ENCODE data around the gene SETSIP. TPM values are rescaled to one million over a fixed set of nuclear protein-coding genes. Genes with fewer than 3 reads are reported as not detected.

SETSIP gene
- total RNA-seq, 1 donor from 2014 or later = not detected

DNA sequence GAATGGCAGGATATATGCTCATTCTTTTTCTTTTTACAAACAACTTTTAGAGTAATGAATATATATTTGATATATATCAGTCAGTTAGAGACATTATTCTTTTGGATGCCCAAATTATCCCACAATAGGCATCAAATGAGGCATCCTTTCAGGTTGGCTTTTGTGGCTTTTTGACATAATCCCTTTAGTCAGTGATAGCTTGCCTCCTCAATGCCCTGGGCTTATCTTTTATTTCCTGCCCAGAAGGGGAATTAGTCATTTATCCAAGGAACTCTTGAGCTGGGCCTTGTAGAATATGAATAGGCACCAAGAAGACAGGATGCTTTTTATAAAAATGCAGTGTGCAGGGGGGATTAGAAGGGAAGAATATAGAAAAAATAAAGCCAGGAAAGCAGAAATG is 23.3 kb downstream of the SETSIP start:
- Histone ChIP-seq H3K36me3 (no peaks in the 10 kb centered on the region), H3K4me2 (no peak overlapping the region), H3K27ac (no peak overlapping the region), H3K79me2 (ENCODE audit: low read depth) (no peaks in the 10 kb centered on the region), H4K20me1 (ENCODE audit: low read depth) (no peaks in the 10 kb centered on the region), H2AFZ (replicated peaks) (no peak overlapping the region), H3K27me3 (no peaks in the 10 kb centered on the region), H3K9me3 (ENCODE audit: low read depth) (no peaks in the 10 kb centered on the region), H3K9ac (no peak overlapping the region), H3F3A (ENCODE audit: low read depth) (no peaks in the 10 kb centered on the region), H3K4me1 (peaks cover 4% of the 10 kb centered on the region), H3K4me3 (no peak overlapping the region)
- no peak overlapping the region for H3K4me3 Mint-ChIP-seq
- H3K4me1 Mint-ChIP-seq = peaks cover 2% of the 10 kb centered on the region
- TF ChIP-seq EZH2phosphoT487 (IDR thresholded peaks at IDR 0.05) = peak; percentile 72
- TF ChIP-seq EZH2 (IDR thresholded peaks at IDR 0.05) = no peak
- TF ChIP-seq, protein P1, sequence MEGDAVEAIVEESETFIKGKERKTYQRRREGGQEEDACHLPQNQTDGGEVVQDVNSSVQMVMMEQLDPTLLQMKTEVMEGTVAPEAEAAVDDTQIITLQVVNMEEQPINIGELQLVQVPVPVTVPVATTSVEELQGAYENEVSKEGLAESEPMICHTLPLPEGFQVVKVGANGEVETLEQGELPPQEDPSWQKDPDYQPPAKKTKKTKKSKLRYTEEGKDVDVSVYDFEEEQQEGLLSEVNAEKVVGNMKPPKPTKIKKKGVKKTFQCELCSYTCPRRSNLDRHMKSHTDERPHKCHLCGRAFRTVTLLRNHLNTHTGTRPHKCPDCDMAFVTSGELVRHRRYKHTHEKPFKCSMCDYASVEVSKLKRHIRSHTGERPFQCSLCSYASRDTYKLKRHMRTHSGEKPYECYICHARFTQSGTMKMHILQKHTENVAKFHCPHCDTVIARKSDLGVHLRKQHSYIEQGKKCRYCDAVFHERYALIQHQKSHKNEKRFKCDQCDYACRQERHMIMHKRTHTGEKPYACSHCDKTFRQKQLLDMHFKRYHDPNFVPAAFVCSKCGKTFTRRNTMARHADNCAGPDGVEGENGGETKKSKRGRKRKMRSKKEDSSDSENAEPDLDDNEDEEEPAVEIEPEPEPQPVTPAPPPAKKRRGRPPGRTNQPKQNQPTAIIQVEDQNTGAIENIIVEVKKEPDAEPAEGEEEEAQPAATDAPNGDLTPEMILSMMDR (IDR thresholded peaks at IDR 0.05) = no peak
- peak; percentile 49 for DNase-seq (ENCODE audit: low spot score)
- no peaks in the 10 kb centered on the region for H3K27me3 Mint-ChIP-seq (ENCODE audit: insufficient read depth, low read depth)
- H3K27ac Mint-ChIP-seq = no peak overlapping the region
- H3K9me3 Mint-ChIP-seq = no peaks in the 10 kb centered on the region
- no peaks in the 10 kb centered on the region for H3K36me3 Mint-ChIP-seq

DNA sequence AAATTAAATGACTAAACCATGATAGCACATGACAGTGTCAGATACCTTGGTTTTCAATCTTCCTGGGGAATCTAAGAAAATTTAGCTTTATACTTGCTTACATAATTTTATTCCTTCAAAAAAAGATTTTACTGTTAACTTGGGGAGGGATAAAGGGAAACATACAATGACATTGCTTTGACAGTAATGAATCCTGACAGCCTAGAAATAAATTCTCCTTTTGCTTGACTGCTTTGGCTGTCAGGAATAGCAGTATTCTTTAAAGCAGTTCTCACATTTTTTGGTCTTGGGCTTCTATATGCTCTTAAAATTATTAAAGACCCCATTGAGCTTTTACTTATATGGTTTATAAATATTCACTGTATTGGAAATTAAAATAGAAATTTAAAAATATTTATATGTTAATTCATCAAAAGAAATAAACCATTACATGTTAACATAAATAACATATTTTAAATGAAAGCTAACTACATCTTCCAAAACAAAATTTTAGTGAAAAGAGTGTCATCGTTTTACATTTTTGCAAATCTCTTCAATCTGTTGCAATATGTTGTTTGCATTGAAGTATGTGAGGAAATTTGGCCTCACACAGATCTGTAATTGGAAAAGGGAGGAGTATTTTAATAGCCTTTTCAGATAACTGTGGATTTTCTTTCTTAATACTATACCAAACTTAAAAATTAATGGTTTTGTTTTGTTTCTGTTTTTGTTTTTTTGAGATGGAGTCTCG is 29.3 kb downstream of the SETSIP start:
- Histone ChIP-seq H3K9ac (no peak overlapping the region), H3K27me3 (no peaks in the 10 kb centered on the region), H3K4me3 (no peak overlapping the region), H3K79me2 (ENCODE audit: low read depth) (no peaks in the 10 kb centered on the region), H2AFZ (replicated peaks) (no peak overlapping the region), H4K20me1 (ENCODE audit: low read depth) (no peaks in the 10 kb centered on the region), H3K9me3 (ENCODE audit: low read depth) (no peaks in the 10 kb centered on the region), H3K27ac (no peak overlapping the region), H3F3A (ENCODE audit: low read depth) (no peaks in the 10 kb centered on the region), H3K4me1 (no peaks in the 10 kb centered on the region), H3K36me3 (no peaks in the 10 kb centered on the region), H3K4me2 (no peak overlapping the region)
- H3K27ac Mint-ChIP-seq = no peak overlapping the region
- H3K36me3 Mint-ChIP-seq = no peaks in the 10 kb centered on the region
- H3K4me1 Mint-ChIP-seq = no peaks in the 10 kb centered on the region
- no peaks in the 10 kb centered on the region for H3K9me3 Mint-ChIP-seq
- TF ChIP-seq, protein P1 (IDR thresholded peaks at IDR 0.05) = no peak
- no peak for TF ChIP-seq EZH2 (IDR thresholded peaks at IDR 0.05)
- TF ChIP-seq EZH2phosphoT487 (IDR thresholded peaks at IDR 0.05) = no peak
- no peaks in the 10 kb centered on the region for H3K27me3 Mint-ChIP-seq (ENCODE audit: insufficient read depth, low read depth)
- DNase-seq (ENCODE audit: low spot score) = no peak
- no peak overlapping the region for H3K4me3 Mint-ChIP-seq

DNA sequence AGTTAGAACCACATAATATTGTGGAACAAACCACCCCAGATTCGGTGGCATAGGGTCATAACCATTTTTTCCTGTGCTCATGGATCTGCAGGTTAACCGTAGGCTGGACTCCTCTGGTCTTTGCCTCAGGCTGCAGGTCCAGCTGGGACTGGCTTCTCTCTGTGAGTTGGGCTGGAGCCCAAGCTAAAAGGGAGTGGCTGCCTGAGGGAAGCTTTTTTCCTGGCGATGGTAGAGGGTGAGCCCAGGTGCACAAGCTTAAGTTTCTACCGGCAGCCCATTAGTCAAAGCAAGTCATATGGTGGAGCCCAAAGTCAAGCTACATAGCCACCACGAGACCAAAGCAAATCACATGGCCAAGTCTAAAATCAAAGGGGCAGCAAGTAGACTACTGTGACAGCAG is 31.6 kb downstream of the SETSIP start:
- Histone ChIP-seq H3K4me1 (no peaks in the 10 kb centered on the region), H3K36me3 (no peaks in the 10 kb centered on the region), H3K9ac (no peak overlapping the region), H3K9me3 (ENCODE audit: low read depth) (no peaks in the 10 kb centered on the region), H3K27me3 (no peaks in the 10 kb centered on the region), H3K27ac (no peak overlapping the region), H2AFZ (replicated peaks) (no peak overlapping the region), H4K20me1 (ENCODE audit: low read depth) (no peaks in the 10 kb centered on the region), H3K4me2 (no peak overlapping the region), H3K79me2 (ENCODE audit: low read depth) (no peaks in the 10 kb centered on the region), H3K4me3 (no peak overlapping the region), H3F3A (ENCODE audit: low read depth) (no peaks in the 10 kb centered on the region)
- TF ChIP-seq EZH2 (IDR thresholded peaks at IDR 0.05) = no peak
- no peak for TF ChIP-seq EZH2phosphoT487 (IDR thresholded peaks at IDR 0.05)
- TF ChIP-seq, protein P1 (IDR thresholded peaks at IDR 0.05) = no peak
- H3K36me3 Mint-ChIP-seq = no peaks in the 10 kb centered on the region
- DNase-seq (ENCODE audit: low spot score) = peak; percentile 3
- H3K27me3 Mint-ChIP-seq (ENCODE audit: insufficient read depth, low read depth) = no peaks in the 10 kb centered on the region
- no peaks in the 10 kb centered on the region for H3K9me3 Mint-ChIP-seq
- no peak overlapping the region for H3K27ac Mint-ChIP-seq
- H3K4me3 Mint-ChIP-seq = no peak overlapping the region
- no peaks in the 10 kb centered on the region for H3K4me1 Mint-ChIP-seq
